ENCODE measurements around the gene CCDC154. TPM values are rescaled to one million over a fixed set of nuclear protein-coding genes. Genes with fewer than 3 reads are reported as not detected.

Gene CCDC154
- total and polyA plus RNA-seq, 2 experiments from 2014 or later: 0.31 TPM; not detected in 1

DNA sequence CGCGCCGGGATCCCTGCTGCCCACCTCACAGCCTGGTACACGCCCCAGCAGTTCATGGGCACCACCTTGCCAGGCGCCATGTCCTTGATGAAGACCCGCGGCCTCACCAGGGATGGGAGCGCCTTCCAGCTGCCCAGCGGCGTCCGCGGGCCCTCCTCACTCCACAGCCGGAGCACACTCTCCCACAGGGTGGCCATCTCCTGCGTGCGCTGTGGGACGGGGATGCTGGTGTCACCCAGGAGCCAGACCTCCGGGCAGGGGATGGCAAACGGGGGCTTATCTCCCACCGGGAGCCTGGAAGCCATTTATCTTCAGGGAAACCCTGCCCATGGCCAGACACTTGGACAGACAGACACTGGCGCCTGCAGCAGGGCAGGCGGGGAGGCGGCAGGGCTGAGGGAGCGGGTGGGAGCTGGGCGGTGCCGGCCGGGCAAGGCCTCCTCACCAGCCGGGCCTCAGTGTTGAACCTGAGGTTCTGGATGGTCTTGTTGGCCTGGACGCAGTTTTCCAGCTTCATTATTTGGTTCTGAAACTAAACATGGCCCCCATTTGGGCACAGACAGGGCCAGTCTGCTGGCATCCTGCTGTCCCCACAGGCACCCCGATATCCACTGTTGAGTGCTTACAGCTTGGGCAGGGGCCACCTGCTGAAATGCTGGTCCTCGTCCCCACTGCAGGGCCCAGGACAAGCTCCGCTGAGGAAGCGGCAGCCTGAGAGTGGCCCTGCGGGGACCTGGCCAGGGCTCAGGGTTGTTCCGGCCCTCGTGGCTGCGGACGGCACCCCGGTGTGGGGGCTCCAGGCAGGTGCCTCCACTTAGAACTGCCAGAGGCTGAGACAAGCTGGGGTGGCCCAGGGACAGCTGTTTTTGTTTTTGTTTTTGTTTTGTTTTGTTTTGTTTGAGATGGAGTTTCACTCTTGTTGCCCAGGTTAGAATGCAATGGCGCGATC is 9.4 kb downstream of the CCDC154 start:
- Histone ChIP-seq H3F3A (replicated peaks; ENCODE audit: low read depth) (no peaks in the 10 kb centered on the region), H3K9me2 (ENCODE audit: insufficient read depth) (no peaks in the 10 kb centered on the region), H3K4me1 (ENCODE audit: insufficient read depth) (no peaks in the 10 kb centered on the region), H4K20me1 (replicated peaks; ENCODE audit: insufficient read depth) (no peaks in the 10 kb centered on the region), H3K4me2 (no peak overlapping the region), H3K36me3 (ENCODE audit: insufficient read depth) (no peaks in the 10 kb centered on the region), H3K27ac (ENCODE audit: low read depth) (no peak overlapping the region), H2AFZ (no peak overlapping the region), H3K79me2 (replicated peaks; ENCODE audit: insufficient read depth) (no peaks in the 10 kb centered on the region), H3K27me3 (ENCODE audit: insufficient read depth) (no peaks in the 10 kb centered on the region), H3K4me3 (no peak overlapping the region)
- DNase-seq (ENCODE audit: low spot score) (no peak), ATAC-seq (no peak)
- Mint-ChIP-seq H3K27ac (no peak overlapping the region), H3K9me3 (no peaks in the 10 kb centered on the region; the same call in 2 of the 3 replicates), H3K36me3 (ENCODE audit: low read depth) (no peaks in the 10 kb centered on the region), H3K4me1 (no peaks in the 10 kb centered on the region), H3K4me3 (no peak overlapping the region), H3K27me3 (ENCODE audit: insufficient read depth, low read depth, poor library complexity) (peaks cover 7% of the 10 kb centered on the region)
- TF ChIP-seq, protein P1, sequence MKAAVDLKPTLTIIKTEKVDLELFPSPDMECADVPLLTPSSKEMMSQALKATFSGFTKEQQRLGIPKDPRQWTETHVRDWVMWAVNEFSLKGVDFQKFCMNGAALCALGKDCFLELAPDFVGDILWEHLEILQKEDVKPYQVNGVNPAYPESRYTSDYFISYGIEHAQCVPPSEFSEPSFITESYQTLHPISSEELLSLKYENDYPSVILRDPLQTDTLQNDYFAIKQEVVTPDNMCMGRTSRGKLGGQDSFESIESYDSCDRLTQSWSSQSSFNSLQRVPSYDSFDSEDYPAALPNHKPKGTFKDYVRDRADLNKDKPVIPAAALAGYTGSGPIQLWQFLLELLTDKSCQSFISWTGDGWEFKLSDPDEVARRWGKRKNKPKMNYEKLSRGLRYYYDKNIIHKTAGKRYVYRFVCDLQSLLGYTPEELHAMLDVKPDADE (IDR thresholded peaks at IDR 0.05): no peak
- TF ChIP-seq, protein P2, sequence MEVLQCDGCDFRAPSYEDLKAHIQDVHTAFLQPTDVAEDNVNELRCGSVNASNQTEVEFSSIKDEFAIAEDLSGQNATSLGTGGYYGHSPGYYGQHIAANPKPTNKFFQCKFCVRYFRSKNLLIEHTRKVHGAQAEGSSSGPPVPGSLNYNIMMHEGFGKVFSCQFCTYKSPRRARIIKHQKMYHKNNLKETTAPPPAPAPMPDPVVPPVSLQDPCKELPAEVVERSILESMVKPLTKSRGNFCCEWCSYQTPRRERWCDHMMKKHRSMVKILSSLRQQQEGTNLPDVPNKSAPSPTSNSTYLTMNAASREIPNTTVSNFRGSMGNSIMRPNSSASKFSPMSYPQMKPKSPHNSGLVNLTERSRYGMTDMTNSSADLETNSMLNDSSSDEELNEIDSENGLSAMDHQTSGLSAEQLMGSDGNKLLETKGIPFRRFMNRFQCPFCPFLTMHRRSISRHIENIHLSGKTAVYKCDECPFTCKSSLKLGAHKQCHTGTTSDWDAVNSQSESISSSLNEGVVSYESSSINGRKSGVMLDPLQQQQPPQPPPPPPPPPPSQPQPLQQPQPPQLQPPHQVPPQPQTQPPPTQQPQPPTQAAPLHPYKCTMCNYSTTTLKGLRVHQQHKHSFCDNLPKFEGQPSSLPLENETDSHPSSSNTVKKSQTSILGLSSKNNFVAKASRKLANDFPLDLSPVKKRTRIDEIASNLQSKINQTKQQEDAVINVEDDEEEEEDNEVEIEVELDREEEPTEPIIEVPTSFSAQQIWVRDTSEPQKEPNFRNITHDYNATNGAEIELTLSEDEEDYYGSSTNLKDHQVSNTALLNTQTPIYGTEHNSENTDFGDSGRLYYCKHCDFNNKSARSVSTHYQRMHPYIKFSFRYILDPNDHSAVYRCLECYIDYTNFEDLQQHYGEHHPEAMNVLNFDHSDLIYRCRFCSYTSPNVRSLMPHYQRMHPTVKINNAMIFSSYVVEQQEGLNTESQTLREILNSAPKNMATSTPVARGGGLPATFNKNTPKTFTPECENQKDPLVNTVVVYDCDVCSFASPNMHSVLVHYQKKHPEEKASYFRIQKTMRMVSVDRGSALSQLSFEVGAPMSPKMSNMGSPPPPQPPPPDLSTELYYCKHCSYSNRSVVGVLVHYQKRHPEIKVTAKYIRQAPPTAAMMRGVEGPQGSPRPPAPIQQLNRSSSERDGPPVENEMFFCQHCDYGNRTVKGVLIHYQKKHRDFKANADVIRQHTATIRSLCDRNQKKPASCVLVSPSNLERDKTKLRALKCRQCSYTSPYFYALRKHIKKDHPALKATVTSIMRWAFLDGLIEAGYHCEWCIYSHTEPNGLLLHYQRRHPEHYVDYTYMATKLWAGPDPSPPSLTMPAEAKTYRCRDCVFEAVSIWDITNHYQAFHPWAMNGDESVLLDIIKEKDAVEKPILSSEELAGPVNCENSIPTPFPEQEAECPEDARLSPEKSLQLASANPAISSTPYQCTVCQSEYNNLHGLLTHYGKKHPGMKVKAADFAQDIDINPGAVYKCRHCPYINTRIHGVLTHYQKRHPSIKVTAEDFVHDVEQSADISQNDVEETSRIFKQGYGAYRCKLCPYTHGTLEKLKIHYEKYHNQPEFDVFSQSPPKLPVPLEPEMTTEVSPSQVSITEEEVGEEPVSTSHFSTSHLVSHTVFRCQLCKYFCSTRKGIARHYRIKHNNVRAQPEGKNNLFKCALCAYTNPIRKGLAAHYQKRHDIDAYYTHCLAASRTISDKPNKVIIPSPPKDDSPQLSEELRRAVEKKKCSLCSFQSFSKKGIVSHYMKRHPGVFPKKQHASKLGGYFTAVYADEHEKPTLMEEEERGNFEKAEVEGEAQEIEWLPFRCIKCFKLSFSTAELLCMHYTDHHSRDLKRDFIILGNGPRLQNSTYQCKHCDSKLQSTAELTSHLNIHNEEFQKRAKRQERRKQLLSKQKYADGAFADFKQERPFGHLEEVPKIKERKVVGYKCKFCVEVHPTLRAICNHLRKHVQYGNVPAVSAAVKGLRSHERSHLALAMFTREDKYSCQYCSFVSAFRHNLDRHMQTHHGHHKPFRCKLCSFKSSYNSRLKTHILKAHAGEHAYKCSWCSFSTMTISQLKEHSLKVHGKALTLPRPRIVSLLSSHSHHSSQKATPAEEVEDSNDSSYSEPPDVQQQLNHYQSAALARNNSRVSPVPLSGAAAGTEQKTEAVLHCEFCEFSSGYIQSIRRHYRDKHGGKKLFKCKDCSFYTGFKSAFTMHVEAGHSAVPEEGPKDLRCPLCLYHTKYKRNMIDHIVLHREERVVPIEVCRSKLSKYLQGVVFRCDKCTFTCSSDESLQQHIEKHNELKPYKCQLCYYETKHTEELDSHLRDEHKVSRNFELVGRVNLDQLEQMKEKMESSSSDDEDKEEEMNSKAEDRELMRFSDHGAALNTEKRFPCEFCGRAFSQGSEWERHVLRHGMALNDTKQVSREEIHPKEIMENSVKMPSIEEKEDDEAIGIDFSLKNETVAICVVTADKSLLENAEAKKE (CRISPR knock-in tag; IDR thresholded peaks at IDR 0.05): no peak
- TF ChIP-seq ZNF114 (CRISPR knock-in tag; IDR thresholded peaks at IDR 0.05): no peak

All from GM23338 (cell line).